Kidney (tissue), 14 donors: ENCODE measurements around the gene PRR36. TPM values are rescaled to one million over a fixed set of nuclear protein-coding genes. Genes with fewer than 3 reads are reported as not detected.
A peak's percentile ranks its signal among the peaks of the same experiment; 100 is the strongest.

Experiments used
- DNase-seq, 5 donors: peaks; one replicate each; pipeline ENCODE4 v3.0.0-alpha.2; 2013 to 2020
- FAIRE-seq: peaks from 2 replicates; lab custom pipeline; 2012; peaks lifted over from hg19 to GRCh38; lab: Jason Lieb, UNC
- H3K27ac ChIP-seq, 2 donors: one replicate each; pipeline ENCODE4 v1.7.0; 2013; ENCODE audit warnings: low read depth in 2 of 2, low read length in 2 of 2, inconsistent platforms in 1 of 2
- H3K27me3 ChIP-seq: one replicate; pipeline ENCODE4 v1.7.1; 2013; ENCODE audit warnings: low read length, inconsistent platforms; ENCODE audit not compliant: control insufficient read depth, insufficient read depth
- H3K36me3 ChIP-seq, 3 donors: one replicate each; pipeline versions ENCODE4 v1.7.0 to v1.7.1; 2013; ENCODE audit warnings: low read length in 3 of 3, control low read depth in 1 of 3, inconsistent platforms in 1 of 3; ENCODE audit not compliant: insufficient read depth in 3 of 3, control insufficient read depth in 2 of 3
- H3K4me1 ChIP-seq, 3 donors: one replicate each; pipeline versions ENCODE4 v1.7.0 to v1.7.1; 2013; ENCODE audit warnings: low read length in 3 of 3, inconsistent platforms in 1 of 3, low read depth in 1 of 3; ENCODE audit not compliant: control insufficient read depth in 2 of 3, insufficient read depth in 2 of 3
- H3K4me3 ChIP-seq, 3 donors: one replicate each; pipeline versions ENCODE4 v1.7.0 to v1.8.1; 2013; ENCODE audit warnings: low read length in 3 of 3, control low read depth in 1 of 3, inconsistent platforms in 1 of 3
- H3K9ac ChIP-seq, 3 donors: one replicate each; pipeline versions ENCODE4 v1.7.0 to v1.7.1; 2013; ENCODE audit warnings: low read length in 3 of 3, control low read depth in 1 of 3, inconsistent platforms in 1 of 3
- H3K9me3 ChIP-seq, 3 donors: one replicate each; pipeline versions ENCODE4 v1.7.0 to v1.7.1; 2013; ENCODE audit warnings: low read length in 3 of 3, control low read depth in 1 of 3, inconsistent platforms in 1 of 3; ENCODE audit not compliant: control insufficient read depth in 2 of 3, insufficient read depth in 1 of 3
- CTCF ChIP-seq: IDR thresholded peaks from 3 replicates; pipeline ENCODE4 v1.5.1; 2012; ENCODE audit warnings: mild to moderate bottlenecking, moderate library complexity, borderline replicate concordance; ENCODE audit not compliant: insufficient read depth; ENCODE audit errors: extremely low read depth
- intact Hi-C: fragments of 100-400 bp; cut with DNase I; formaldehyde crosslinking; loops from one replicate; pipeline ENCODE4 v1.11.1; 2022
- polyA plus RNA-seq: library from polyadenylated mRNA; stranded (reverse); fragments of 350-450 nt; fragmentation: Illumina TruSeq; extraction: RNeasy Lipid Tissue Mini Kit (QIAGEN cat#74804); gene quantifications from one replicate; pipeline ENCODE4 v1.2.3, GENCODE V29; 2014; ENCODE audit warnings: low read depth, low replicate concordance; ENCODE audit not compliant: insufficient read depth
- total RNA-seq: library from RNA; stranded (reverse); fragmentation: NEBNext Ultra II Directional; extraction: Animal tissue kit (Norgen Biotek cat#: 25700); gene quantifications from one replicate; pipeline ENCODE4 v1.2.1, GENCODE V29; 2021
- donor health status: control.
- donor health status: control.
- donor health status: control.
- donor health status: control.
- donor health status: control.
- donor health status: DM: yes; HTN: yes; CAD: no.
- donor health status: Normal renal cell carcinoma (clear cell type).

The PRR36 gene
- total and polyA plus RNA-seq, 2 donors from 2014 or later = 1.1 to 4.2 TPM

GRCh38 chr19:7879836-7880235 is 5.6 kb upstream of the PRR36 start:
- Histone ChIP-seq H3K9me3 (no peaks in the 10 kb centered on the region), H3K36me3 (no peaks in the 10 kb centered on the region), H3K4me1 (no peaks in the 10 kb centered on the region), H3K9ac (no peak overlapping the region), H3K4me3 (no peak overlapping the region), H3K27me3 (no peaks in the 10 kb centered on the region), H3K27ac (no peak overlapping the region)
- intact Hi-C loops = no loop called here
- TF ChIP-seq CTCF = no peak
- FAIRE-seq (no peak), DNase-seq (peak in 1 of 5 donors; percentile 53)

GRCh38 chr19:7879111-7879807 is 5.1 kb upstream of the PRR36 start:
- TF ChIP-seq CTCF = no peak
- intact Hi-C loops = no loop called here
- Histone ChIP-seq H3K9me3 (no peaks in the 10 kb centered on the region), H3K27me3 (no peaks in the 10 kb centered on the region), H3K4me1 (no peaks in the 10 kb centered on the region), H3K27ac (no peak overlapping the region), H3K36me3 (no peaks in the 10 kb centered on the region), H3K9ac (no peak overlapping the region), H3K4me3 (no peak overlapping the region)
- FAIRE-seq = no peak
- DNase-seq = no peak

- no peak for TF ChIP-seq CTCF
- H3K27ac ChIP-seq = no peak overlapping the region
- H3K4me1 ChIP-seq = no peaks in the 10 kb centered on the region
- no peak for DNase-seq
- FAIRE-seq = no peak
- intact Hi-C loops = no loop called here
- H3K9ac ChIP-seq = no peak overlapping the region
- H3K9me3 ChIP-seq = no peaks in the 10 kb centered on the region
- H3K36me3 ChIP-seq = no peaks in the 10 kb centered on the region
- no peaks in the 10 kb centered on the region for H3K27me3 ChIP-seq
- no peak overlapping the region for H3K4me3 ChIP-seq
Observed at GRCh38 chr19:7877249-7877836, 3.2 kb upstream of the PRR36 start.
